Upper lobe of left lung (tissue), 4 donors: ENCODE results near the gene ANKDD1A.

Experiments
- CTCF ChIP-seq, 6 experiments: fragments of 450-650 bp in 4 of 6; fragments of 200-600 bp in 2 of 6; sonication (generic) in 2 of 6; IDR thresholded peaks; one replicate each; pipeline ENCODE4 v1.5.1; 2016 to 2019; ENCODE audit warnings: antibody characterized with exemption in 6 of 6
- EP300 ChIP-seq, 4 donors: sonication (generic); formaldehyde crosslinking; IDR thresholded peaks; one replicate each; pipeline ENCODE4 v1.5.1; 2017; ENCODE audit warnings: antibody characterized with exemption in 4 of 4, control low read depth in 2 of 4
- POLR2A ChIP-seq, 4 donors: fragments of 450-650 bp; IDR thresholded peaks; one replicate each; pipeline ENCODE4 v1.5.1; 2016 to 2017; ENCODE audit warnings: antibody characterized with exemption in 4 of 4, mild to moderate bottlenecking in 2 of 4
- POLR2AphosphoS5 ChIP-seq, 2 donors: sonication (generic); formaldehyde crosslinking; IDR thresholded peaks; one replicate each; pipeline ENCODE4 v1.5.1; 2017; ENCODE audit warnings: antibody characterized with exemption in 2 of 2

- TF ChIP-seq POLR2AphosphoS5 (IDR thresholded peaks at IDR 0.05): no peak
- no peak for TF ChIP-seq CTCF (IDR thresholded peaks at IDR 0.05)
- no peak for TF ChIP-seq POLR2A (IDR thresholded peaks at IDR 0.05)
- TF ChIP-seq EP300 (IDR thresholded peaks at IDR 0.05): no peak
These were observed 85.4 kb downstream of the ANKDD1A start for GRCh38 chr15:64997066-64997465.
